Transverse colon (tissue), 4 donors: Measurements from ENCODE around the gene STX8. TPM values are rescaled to one million over a fixed set of nuclear protein-coding genes. Genes with fewer than 3 reads are reported as not detected.

Experiments
- DNase-seq: peaks from one replicate; pipeline ENCODE4 v3.0.0-alpha.2; 2019
- H3K27ac ChIP-seq, 4 donors: fragments of 200-600 bp; sonication (generic); 2 replicates each; pipeline ENCODE4 v1.5.1; 2016 to 2018; ENCODE audit warnings: inconsistent platforms in 4 of 4
- H3K27me3 ChIP-seq: fragments of 200-600 bp; sonication (generic); 2 replicates; pipeline ENCODE4 v1.5.1; 2017; ENCODE audit warnings: inconsistent platforms
- H3K36me3 ChIP-seq, 4 donors: fragments of 200-600 bp; sonication (generic); 2 replicates each; pipeline ENCODE4 v1.5.1; 2017 to 2019; ENCODE audit warnings: inconsistent platforms in 4 of 4
- H3K4me1 ChIP-seq, 4 donors: fragments of 200-600 bp; sonication (generic); 2 replicates each; pipeline ENCODE4 v1.5.1; 2017 to 2020; ENCODE audit warnings: inconsistent platforms in 4 of 4
- H3K4me3 ChIP-seq, 4 donors: fragments of 200-600 bp; sonication (generic); 1 replicate in 1 of 4; 2 replicates in 3 of 4; pipeline versions ENCODE4 v1.5.1 to v1.6.1; 2017 to 2019; ENCODE audit warnings: inconsistent platforms in 4 of 4
- H3K9me3 ChIP-seq, 2 donors: fragments of 200-600 bp; sonication (generic); 2 replicates each; pipeline ENCODE4 v1.5.1; 2017 to 2019; ENCODE audit warnings: inconsistent platforms in 2 of 2
- CTCF ChIP-seq, 5 experiments: fragments of 200-600 bp in 3 of 5; fragments of 450-650 bp in 2 of 5; sonication (generic) in 3 of 5; IDR thresholded peaks; 1 replicate in 2 of 5; 2 replicates in 3 of 5; pipeline ENCODE4 v1.5.1; 2016 to 2017; ENCODE audit warnings: antibody characterized with exemption in 5 of 5, inconsistent platforms in 3 of 5, mild to moderate bottlenecking in 2 of 5, moderate library complexity in 1 of 5
- EP300 ChIP-seq: sonication (generic); formaldehyde crosslinking; IDR thresholded peaks from one replicate; pipeline ENCODE4 v1.6.1; 2017; ENCODE audit warnings: antibody characterized with exemption, low read depth
- POLR2A ChIP-seq: fragments of 450-650 bp; IDR thresholded peaks from one replicate; pipeline ENCODE4 v1.6.1; 2016; ENCODE audit warnings: antibody characterized with exemption, mild to moderate bottlenecking, moderate library complexity
- POLR2AphosphoS5 ChIP-seq, 3 donors: sonication (generic); formaldehyde crosslinking; IDR thresholded peaks; one replicate each; pipeline ENCODE4 v1.6.1; 2016; ENCODE audit warnings: antibody characterized with exemption in 3 of 3
- WGBS, 2 donors: methylation state at CpG; one replicate each; pipeline ENCODE4 v1.1.5; 2018; ENCODE audit warnings: low coverage in 1 of 2; 5-methylcytosine and 5-hydroxymethylcytosine counted together
- in situ Hi-C, 4 donors: fragments of 200-750 bp; cut with MboI; loops; one replicate each; pipeline versions ENCODE4 v1.15.0 to v1.15.1; 2017; ENCODE audit warnings: low sequenced_read_pairs in 3 of 4, low pct_ligation_motif_present in 1 of 4, low pct_unique_long_range_greater_than_20kb in 1 of 4
- intact Hi-C: fragments of 100-400 bp; cut with DNase I; formaldehyde crosslinking; loops from one replicate; pipeline ENCODE4 v1.15.1; 2023; ENCODE audit warnings: low total_unique reads
- total RNA-seq, 4 donors: library from RNA; depleted of rRNA; stranded (reverse); fragments of >200 nt; gene quantifications; one replicate each; pipeline ENCODE4 v1.1.0, GENCODE V29; 2016

The STX8 gene
- total RNA-seq, 4 donors from 2014 or later = 18.0 to 53.8 (median 38.3) TPM

- TF ChIP-seq POLR2A (no peak), POLR2AphosphoS5 (IDR thresholded peaks at IDR 0.05) (no peak), EP300 (no peak), CTCF (IDR thresholded peaks at IDR 0.05) (no peak)
- Histone ChIP-seq H3K27ac (no peak overlapping the region), H3K36me3 (no peaks in the 10 kb centered on the region), H3K9me3 (no peaks in the 10 kb centered on the region), H3K27me3 (no peaks in the 10 kb centered on the region), H3K4me1 (peaks cover 0 to 7% (median 0%) of the 10 kb centered on the region in 4 donors), H3K4me3 (no peak overlapping the region)
- no peak for DNase-seq
- 95 to 97% methylated on average over 5 to 9 of the region's 9 CpGs for WGBS, 2 donors
- intact Hi-C loops = no loop called here
- in situ Hi-C loops = loop anchor here in 1 of 4 donors (25.0 kb wide), 1 partner anchor 263 kb away; the partner anchor contains the start of gene NTN1
Observed at GRCh38 chr17:9274973-9275372, 300.6 kb downstream of the STX8 start.

GRCh38 chr17:9273428-9274391 is 301.9 kb downstream of the STX8 start:
- TF ChIP-seq POLR2A = no peak
- no peak for TF ChIP-seq POLR2AphosphoS5 (IDR thresholded peaks at IDR 0.05)
- no peak for TF ChIP-seq CTCF (IDR thresholded peaks at IDR 0.05)
- no peak for TF ChIP-seq EP300
- in situ Hi-C loops = no loop called here
- peaks cover 0 to 7% (median 0%) of the 10 kb centered on the region in 4 donors for H3K4me1 ChIP-seq

GRCh38 chr17:9272501-9273200 is 303.0 kb downstream of the STX8 start:
- Histone ChIP-seq H3K4me3 (no peak overlapping the region), H3K27me3 (no peaks in the 10 kb centered on the region), H3K4me1 (peaks cover 0 to 7% (median 0%) of the 10 kb centered on the region in 4 donors), H3K9me3 (no peaks in the 10 kb centered on the region), H3K36me3 (no peaks in the 10 kb centered on the region), H3K27ac (peak overlapping the region; percentile 24 to 48 (median 36))
- 69 to 79% methylated on average over 16 to 22 of the region's 22 CpGs for WGBS, 2 donors
- TF ChIP-seq CTCF (IDR thresholded peaks at IDR 0.05) (no peak), POLR2A (no peak), EP300 (no peak), POLR2AphosphoS5 (IDR thresholded peaks at IDR 0.05) (no peak)
- in situ Hi-C loops (no loop called here), intact Hi-C loops (no loop called here)
- no peak for DNase-seq

More at GRCh38 chr17:9273428-9274391, 301.9 kb downstream of the STX8 start:
- Histone ChIP-seq H3K27me3 (no peaks in the 10 kb centered on the region), H3K36me3 (no peaks in the 10 kb centered on the region), H3K9me3 (no peaks in the 10 kb centered on the region), H3K4me3 (no peak overlapping the region), H3K27ac (peak overlapping the region in 3 of 4 donors; percentile 24 to 48 (median 37))
- WGBS, 2 donors = 83 to 88% methylated on average over 12 to 21 of the region's 21 CpGs
- DNase-seq = peak; percentile 18
- intact Hi-C loops = no loop called here

DNA sequence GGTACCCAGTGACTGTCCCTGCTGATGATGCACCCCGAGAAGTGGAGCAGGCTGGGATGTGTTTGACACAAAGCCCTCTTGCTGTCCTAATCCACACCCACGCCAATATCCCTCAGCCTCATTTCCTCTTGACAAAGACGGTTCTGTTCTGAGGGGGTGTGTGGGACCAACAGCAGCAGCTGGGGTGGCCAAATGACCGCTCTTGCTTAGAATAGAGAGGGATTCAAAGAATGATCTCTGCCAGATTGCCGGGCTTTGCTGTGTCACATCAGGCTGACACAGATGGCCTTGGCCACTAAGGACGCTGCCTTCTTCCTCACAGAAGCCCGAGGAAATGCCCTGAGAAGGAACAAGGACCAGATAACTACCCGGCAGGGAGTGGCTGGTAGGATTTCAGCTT is 303.6 kb downstream of the STX8 start:
- 83 to 87% methylated on average over 3 to 8 of the region's 8 CpGs for WGBS, 2 donors
- DNase-seq = no peak
- in situ Hi-C loops = no loop called here
- Histone ChIP-seq H3K27ac (peak overlapping the region in 3 of 4 donors; percentile 22 to 48 (median 35)), H3K36me3 (no peaks in the 10 kb centered on the region), H3K9me3 (no peaks in the 10 kb centered on the region), H3K27me3 (no peaks in the 10 kb centered on the region), H3K4me3 (no peak overlapping the region), H3K4me1 (peaks cover 0 to 7% (median 0%) of the 10 kb centered on the region in 4 donors)
- TF ChIP-seq POLR2A (no peak), EP300 (no peak), POLR2AphosphoS5 (IDR thresholded peaks at IDR 0.05) (no peak), CTCF (IDR thresholded peaks at IDR 0.05) (no peak)
- intact Hi-C loops = no loop called here
